ENCODE data around the gene CYP2D6. TPM values are rescaled to one million over a fixed set of nuclear protein-coding genes. Genes with fewer than 3 reads are reported as not detected.
"Not testable (repeated sequence)": the region's sequence is repeated elsewhere in the genome, so short reads cannot be mapped to it uniquely, and the experiment has no call there.

Gene CYP2D6
- total RNA-seq, 2 donors from 2014 or later = 6.6 to 6.8 TPM

GRCh38 chr22:42138122-42138770 lies 7.6 kb upstream of the CYP2D6 start:
- H3K36me3 Mint-ChIP-seq (ENCODE audit: insufficient read depth in 2 of 2) = peaks cover 0 to 3% of the 10 kb centered on the region in 2 donors
- H3K4me3 Mint-ChIP-seq = no peak overlapping the region
- H3K27me3 Mint-ChIP-seq (ENCODE audit: low read depth) = no peaks in the 10 kb centered on the region
- no peaks in the 10 kb centered on the region for H3K4me1 Mint-ChIP-seq (ENCODE audit: low read depth)
- no peaks in the 10 kb centered on the region for H3K9me3 Mint-ChIP-seq
- no peak for ATAC-seq (replicated peaks in 1 of 2)
- no peak for DNase-seq
- no peak overlapping the region for H3K27ac Mint-ChIP-seq

DNA sequence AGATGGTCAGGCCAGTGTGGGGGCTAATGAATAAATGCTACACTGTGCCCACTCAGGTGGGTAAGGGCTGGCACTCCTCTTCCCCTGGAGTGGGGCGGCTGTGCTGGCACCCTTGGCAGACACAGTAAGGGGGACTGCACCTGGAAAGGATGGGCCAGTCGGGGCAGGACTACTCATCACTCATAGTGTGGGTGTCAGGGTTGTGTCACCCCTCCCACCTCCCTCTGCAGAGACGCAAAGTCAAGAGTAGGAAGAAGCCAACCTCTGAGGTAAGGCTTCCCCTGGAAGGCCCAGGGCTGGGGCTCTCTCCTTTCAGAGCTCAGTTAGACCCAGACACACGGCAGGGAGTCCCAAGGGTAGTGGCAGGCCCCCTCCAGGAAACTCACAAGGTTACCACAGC lies 5.1 kb upstream of the CYP2D6 start:
- not testable (repeated sequence) for H3K4me3 Mint-ChIP-seq; H3K27me3 Mint-ChIP-seq (ENCODE audit: low read depth); H3K9me3 Mint-ChIP-seq; H3K4me1 Mint-ChIP-seq (ENCODE audit: low read depth); DNase-seq; H3K36me3 Mint-ChIP-seq (ENCODE audit: insufficient read depth in 2 of 2); H3K27ac Mint-ChIP-seq
- ATAC-seq (replicated peaks in 1 of 2) = peak; percentile 71 to 74

DNA sequence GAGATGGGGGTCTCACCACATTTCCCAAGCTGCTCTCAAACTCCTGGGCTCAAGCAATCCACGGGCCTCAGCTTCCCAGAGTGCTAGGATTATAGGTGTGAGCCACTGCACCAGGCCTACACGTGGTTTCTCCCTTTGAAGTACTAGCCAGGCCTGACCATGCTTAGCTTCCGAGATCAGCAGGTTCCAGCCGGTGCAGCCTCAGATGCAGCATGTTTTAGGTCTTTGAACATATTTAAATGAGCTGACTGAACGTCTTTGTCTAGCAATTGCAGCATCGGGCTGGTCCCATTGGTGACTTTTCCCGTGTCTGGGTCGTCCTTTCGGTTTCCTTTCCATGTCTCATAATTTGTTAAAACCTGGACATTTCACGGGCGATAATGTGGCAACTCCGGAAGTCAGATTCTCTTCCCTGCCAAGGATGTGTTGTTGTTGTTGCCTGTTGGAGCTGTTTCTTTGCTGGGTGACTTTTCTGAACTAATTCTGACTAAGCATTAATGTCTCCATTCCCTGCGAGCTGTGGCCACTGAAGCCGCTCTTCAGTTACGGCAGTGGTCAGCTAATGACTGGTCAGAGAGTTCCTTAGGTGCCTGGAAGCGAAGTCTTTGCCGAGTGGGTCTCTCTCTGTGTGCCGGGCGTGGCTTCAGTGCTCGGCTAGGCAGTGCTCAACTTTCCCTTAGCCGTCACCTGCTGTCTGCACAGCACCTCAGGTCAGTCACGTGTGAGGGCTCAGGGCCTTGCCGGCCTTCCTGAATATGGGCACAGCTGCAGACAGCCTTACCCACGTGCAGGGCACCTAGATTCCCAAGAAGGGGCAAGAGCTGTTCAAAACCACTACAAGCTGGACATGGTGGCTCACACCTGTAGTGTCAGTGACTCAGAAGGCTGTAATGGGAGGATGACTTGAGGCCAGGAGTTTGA lies 3.8 kb upstream of the CYP2D6 start:
- ATAC-seq (replicated peaks in 1 of 2) = no peak
- H3K27ac Mint-ChIP-seq = no peak overlapping the region
- no peaks in the 10 kb centered on the region for H3K27me3 Mint-ChIP-seq (ENCODE audit: low read depth)
- H3K36me3 Mint-ChIP-seq (ENCODE audit: insufficient read depth in 2 of 2) = no peaks in the 10 kb centered on the region
- H3K9me3 Mint-ChIP-seq = no peaks in the 10 kb centered on the region
- no peaks in the 10 kb centered on the region for H3K4me1 Mint-ChIP-seq (ENCODE audit: low read depth)
- no peak overlapping the region for H3K4me3 Mint-ChIP-seq
- DNase-seq = no peak

DNA sequence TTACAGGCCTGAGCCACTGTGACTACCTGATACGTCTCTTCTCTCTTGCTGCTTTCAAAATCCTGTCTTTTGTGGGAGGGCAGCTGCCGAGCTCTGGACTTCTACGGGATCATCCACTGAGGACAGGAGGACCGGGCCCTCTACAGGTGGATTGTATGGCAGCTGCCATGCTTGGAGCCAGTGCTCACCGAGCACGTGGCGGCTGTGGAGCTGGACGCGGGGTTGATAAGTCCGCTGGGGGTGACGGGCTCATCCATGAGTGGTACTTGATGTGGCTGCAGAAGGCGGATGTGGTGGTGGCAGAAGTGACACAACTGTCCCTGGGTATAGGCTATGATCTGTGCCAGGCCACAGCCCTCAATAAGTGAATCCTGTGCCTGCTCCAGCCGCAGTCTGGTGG lies 1.8 kb upstream of the CYP2D6 start:
- Mint-ChIP-seq H3K27me3 (ENCODE audit: low read depth) (no peaks in the 10 kb centered on the region), H3K27ac (no peak overlapping the region)
- ATAC-seq (replicated peaks in 1 of 2) = no peak

DNA sequence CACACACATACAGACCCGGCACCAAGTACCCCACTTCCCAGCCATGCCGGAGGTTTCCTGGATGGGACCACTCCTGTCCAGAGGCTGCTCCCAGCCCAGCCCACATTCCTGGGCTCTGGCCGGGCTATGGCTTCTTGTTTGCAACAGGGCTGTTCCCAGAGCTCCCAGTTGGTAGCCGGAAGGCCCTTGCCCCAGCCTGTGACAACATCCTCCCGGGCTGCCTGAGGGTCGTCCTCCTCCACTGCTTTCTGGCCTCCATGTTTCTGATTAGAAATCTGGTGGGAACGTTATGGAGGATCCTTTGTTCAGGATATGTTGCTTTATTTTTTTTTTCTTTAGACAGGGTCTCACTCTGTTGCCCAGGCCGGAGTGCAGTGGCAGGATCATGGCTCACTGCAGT lies 952 bp upstream of the CYP2D6 start:
- Mint-ChIP-seq H3K27ac (no peak overlapping the region), H3K9me3 (no peaks in the 10 kb centered on the region), H3K36me3 (ENCODE audit: insufficient read depth in 2 of 2) (no peaks in the 10 kb centered on the region), H3K4me1 (ENCODE audit: low read depth) (no peaks in the 10 kb centered on the region), H3K4me3 (no peak overlapping the region), H3K27me3 (ENCODE audit: low read depth) (no peaks in the 10 kb centered on the region)
- ATAC-seq (replicated peaks in 1 of 2) (no peak), DNase-seq (no peak)

More for the DNA sequence above, 1.8 kb upstream of the CYP2D6 start:
- no peaks in the 10 kb centered on the region for H3K36me3 Mint-ChIP-seq (ENCODE audit: insufficient read depth in 2 of 2)
- DNase-seq = no peak
- no peak overlapping the region for H3K4me3 Mint-ChIP-seq
- no peaks in the 10 kb centered on the region for H3K9me3 Mint-ChIP-seq
- no peaks in the 10 kb centered on the region for H3K4me1 Mint-ChIP-seq (ENCODE audit: low read depth)

DNA sequence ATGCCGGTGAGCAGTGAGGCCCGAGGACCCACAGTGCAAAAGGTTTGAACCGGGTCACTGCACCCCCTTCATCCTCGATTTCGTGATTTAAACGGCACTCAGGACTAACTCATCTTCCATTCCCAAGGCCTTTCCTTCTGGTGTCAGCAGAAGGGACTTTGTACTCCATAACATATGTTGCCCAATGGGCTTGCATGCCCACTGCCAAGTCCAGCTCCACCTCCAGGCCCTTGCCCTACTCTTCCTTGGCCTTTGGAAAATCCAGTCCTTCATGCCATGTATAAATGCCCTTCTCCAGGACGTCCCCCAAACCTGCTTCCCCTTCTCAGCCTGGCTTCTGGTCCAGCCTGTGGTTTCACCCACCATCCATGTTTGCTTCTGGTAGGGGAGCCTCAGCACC lies 428 bp downstream of the CYP2D6 start:
- not testable (repeated sequence) for ATAC-seq (replicated peaks in 1 of 2); DNase-seq; H3K4me1 Mint-ChIP-seq (ENCODE audit: low read depth); H3K27ac Mint-ChIP-seq; H3K27me3 Mint-ChIP-seq (ENCODE audit: low read depth); H3K36me3 Mint-ChIP-seq (ENCODE audit: insufficient read depth in 2 of 2); H3K9me3 Mint-ChIP-seq; H3K4me3 Mint-ChIP-seq

GRCh38 chr22:42128776-42129694 lies 1.6 kb downstream of the CYP2D6 start:
- H3K4me3 Mint-ChIP-seq; ATAC-seq (replicated peaks in 1 of 2); H3K27me3 Mint-ChIP-seq (ENCODE audit: low read depth); H3K4me1 Mint-ChIP-seq (ENCODE audit: low read depth); H3K9me3 Mint-ChIP-seq; H3K27ac Mint-ChIP-seq; DNase-seq; H3K36me3 Mint-ChIP-seq (ENCODE audit: insufficient read depth in 2 of 2): not testable (repeated sequence)

DNA sequence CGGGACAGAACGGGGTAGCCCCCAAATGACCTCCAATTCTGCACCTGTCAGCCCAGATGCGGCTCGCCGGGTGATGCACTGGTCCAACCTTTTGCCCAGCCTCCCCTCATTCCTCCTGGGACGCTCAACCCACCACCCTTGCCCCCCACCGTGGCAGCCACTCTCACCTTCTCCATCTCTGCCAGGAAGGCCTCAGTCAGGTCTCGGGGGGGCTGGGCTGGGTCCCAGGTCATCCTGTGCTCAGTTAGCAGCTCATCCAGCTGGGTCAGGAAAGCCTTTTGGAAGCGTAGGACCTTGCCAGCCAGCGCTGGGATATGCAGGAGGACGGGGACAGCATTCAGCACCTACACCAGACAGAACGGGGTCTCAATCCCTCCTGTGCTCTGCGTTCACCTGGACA lies 2.6 kb downstream of the CYP2D6 start:
- ATAC-seq (replicated peaks in 1 of 2); H3K4me3 Mint-ChIP-seq; H3K27me3 Mint-ChIP-seq (ENCODE audit: low read depth); DNase-seq; H3K27ac Mint-ChIP-seq; H3K9me3 Mint-ChIP-seq; H3K36me3 Mint-ChIP-seq (ENCODE audit: insufficient read depth in 2 of 2); H3K4me1 Mint-ChIP-seq (ENCODE audit: low read depth): not testable (repeated sequence)

DNA sequence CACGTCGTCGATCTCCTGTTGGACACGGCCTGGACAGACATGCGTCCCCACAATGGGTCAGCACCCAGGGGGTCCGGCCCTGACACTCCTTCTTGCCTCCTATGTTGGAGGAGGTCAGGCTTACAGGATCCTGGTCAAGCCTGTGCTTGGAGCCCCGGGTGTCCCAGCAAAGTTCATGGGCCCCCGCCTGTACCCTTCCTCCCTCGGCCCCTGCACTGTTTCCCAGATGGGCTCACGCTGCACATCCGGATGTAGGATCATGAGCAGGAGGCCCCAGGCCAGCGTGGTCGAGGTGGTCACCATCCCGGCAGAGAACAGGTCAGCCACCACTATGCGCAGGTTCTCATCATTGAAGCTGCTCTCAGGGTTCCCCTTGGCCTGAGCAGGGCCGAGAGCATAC lies 3.0 kb downstream of the CYP2D6 start:
- no peak overlapping the region for H3K27ac Mint-ChIP-seq
- H3K27me3 Mint-ChIP-seq (ENCODE audit: low read depth) = no peaks in the 10 kb centered on the region
- H3K4me1 Mint-ChIP-seq (ENCODE audit: low read depth) = peaks cover 1% of the 10 kb centered on the region

DNA sequence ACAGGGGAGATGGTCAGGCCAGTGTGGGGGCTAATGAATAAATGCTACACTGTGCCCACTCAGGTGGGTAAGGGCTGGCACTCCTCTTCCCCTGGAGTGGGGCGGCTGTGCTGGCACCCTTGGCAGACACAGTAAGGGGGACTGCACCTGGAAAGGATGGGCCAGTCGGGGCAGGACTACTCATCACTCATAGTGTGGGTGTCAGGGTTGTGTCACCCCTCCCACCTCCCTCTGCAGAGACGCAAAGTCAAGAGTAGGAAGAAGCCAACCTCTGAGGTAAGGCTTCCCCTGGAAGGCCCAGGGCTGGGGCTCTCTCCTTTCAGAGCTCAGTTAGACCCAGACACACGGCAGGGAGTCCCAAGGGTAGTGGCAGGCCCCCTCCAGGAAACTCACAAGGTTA lies 7.1 kb downstream of the CYP2D6 start:
- peak; percentile 55 to 58 for ATAC-seq (replicated peaks in 1 of 2)
- not testable (repeated sequence) for H3K4me3 Mint-ChIP-seq; H3K27me3 Mint-ChIP-seq (ENCODE audit: low read depth); DNase-seq; H3K9me3 Mint-ChIP-seq; H3K36me3 Mint-ChIP-seq (ENCODE audit: insufficient read depth in 2 of 2); H3K27ac Mint-ChIP-seq
- H3K4me1 Mint-ChIP-seq (ENCODE audit: low read depth) = peaks cover 40% of the 10 kb centered on the region

More for the DNA sequence above, 3.0 kb downstream of the CYP2D6 start:
- H3K4me3 Mint-ChIP-seq = no peak overlapping the region
- ATAC-seq (replicated peaks in 1 of 2) (no peak), DNase-seq (no peak)
- no peaks in the 10 kb centered on the region for H3K36me3 Mint-ChIP-seq (ENCODE audit: insufficient read depth in 2 of 2)
- no peaks in the 10 kb centered on the region for H3K9me3 Mint-ChIP-seq

- Mint-ChIP-seq H3K4me3 (peak overlapping the region; percentile 77 to 81), H3K27ac (peak overlapping the region; percentile 88), H3K4me1 (ENCODE audit: low read depth) (peaks cover 40% of the 10 kb centered on the region)
- H3K27me3 Mint-ChIP-seq (ENCODE audit: low read depth); H3K9me3 Mint-ChIP-seq; H3K36me3 Mint-ChIP-seq (ENCODE audit: insufficient read depth in 2 of 2): not testable (repeated sequence)
- ATAC-seq (replicated peaks in 1 of 2) (peak; percentile 81 to 83), DNase-seq (peak; percentile 38 to 50)
Observed at GRCh38 chr22:42120231-42121021, 10.2 kb downstream of the CYP2D6 start.

DNA sequence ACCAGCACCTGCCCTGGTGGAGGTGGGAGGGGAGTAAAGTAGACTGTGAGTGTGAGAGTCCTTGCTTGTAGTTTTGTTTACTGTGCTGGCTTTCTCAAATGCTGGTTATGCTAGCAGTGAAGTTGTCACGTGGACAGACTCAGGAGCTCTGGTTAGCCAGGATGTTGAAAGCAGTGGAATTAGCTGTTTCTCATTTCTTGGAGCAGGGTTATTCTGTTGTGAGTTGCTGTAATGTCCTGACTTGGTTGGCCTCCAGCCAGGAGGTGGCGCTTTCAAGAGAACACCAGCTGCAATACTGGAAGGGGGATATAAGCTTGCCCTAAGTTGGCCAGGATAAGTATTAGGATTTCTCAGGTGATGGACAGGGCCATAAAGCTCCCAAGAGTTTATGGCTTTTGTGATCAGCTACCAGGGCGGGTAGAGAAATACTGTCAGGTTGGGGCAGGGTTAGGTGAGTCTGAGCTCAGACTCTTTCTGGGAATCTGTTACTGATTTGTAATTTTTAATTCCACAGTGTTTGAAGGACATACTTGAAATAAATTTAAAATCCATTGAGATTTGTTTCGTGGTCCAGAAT lies 13.7 kb downstream of the CYP2D6 start:
- H3K36me3 Mint-ChIP-seq (ENCODE audit: insufficient read depth in 2 of 2) = peaks cover 12 to 13% of the 10 kb centered on the region in 2 donors
- H3K4me1 Mint-ChIP-seq (ENCODE audit: low read depth) = peaks cover 32% of the 10 kb centered on the region
- H3K4me3 Mint-ChIP-seq = no peak overlapping the region
- ATAC-seq (replicated peaks in 1 of 2) (no peak), DNase-seq (no peak)
- peaks cover 2 to 7% of the 10 kb centered on the region in 2 donors for H3K9me3 Mint-ChIP-seq
- H3K27ac Mint-ChIP-seq = no peak overlapping the region
- H3K27me3 Mint-ChIP-seq (ENCODE audit: low read depth) = no peaks in the 10 kb centered on the region

Data from activated T-cell treated with anti-CD3 and anti-CD28 coated beads, Interleukin-2, amount 50 U/mL, for 72 hours (primary cell).